ENCODE measurements around the gene RAC2. TPM values are rescaled to one million over a fixed set of nuclear protein-coding genes. Genes with fewer than 3 reads are reported as not detected.
A peak's percentile ranks its signal among the peaks of the same experiment; 100 is the strongest.
"Not testable (repeated sequence)": the region's sequence is repeated elsewhere in the genome, so short reads cannot be mapped to it uniquely, and the experiment has no call there.

RAC2 gene
- total RNA-seq, 2 donors from 2014 or later, result 655 to 769 TPM

DNA sequence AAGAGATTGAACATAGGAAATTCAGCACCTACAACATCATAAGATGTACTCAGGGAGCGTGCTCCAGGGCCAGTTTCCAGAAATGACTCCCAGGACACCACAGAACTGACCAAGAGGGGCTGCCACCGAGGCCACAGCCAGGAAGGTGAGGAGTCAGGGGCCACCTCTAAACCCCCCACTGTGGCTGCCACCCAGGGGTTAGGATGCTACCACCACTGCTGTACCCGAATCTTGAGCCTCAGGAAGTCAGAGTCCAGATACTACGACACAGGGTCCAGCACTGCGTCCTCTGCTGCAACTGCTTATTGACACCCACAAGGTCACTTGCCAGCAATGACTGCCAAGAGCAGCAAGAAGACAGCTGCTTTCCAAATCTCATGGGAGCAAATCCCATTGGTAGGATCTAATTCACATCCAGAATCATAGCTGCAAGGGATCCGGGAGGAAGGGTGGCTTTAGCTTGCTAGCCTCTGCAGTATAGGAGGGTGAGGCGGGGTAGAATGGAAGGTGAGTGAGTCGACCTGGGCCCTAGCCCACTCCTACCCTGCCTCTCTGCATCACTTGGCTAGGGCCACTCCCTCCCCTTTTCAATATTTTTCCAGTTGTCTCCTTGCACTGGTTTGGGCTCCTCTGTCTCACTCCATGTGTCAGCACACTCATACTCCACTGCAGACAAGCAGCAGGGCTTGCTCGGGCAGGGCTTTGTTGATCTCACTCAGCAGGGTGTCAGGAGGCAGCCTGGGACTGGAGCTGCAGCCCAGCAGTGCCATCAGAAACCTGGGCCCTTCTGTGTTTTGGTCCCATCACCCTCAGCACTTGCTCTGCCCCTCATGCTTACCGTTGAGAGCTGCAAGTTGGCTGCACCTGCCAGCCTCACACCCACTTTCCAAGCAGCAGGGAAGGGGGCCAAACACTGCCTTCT, 20.2 kb upstream of the RAC2 start:
- ATAC-seq (no peak), DNase-seq (ENCODE audit: low spot score in 2 of 2) (no peak)
- Mint-ChIP-seq H3K36me3 (peaks cover 0 to 9% of the 10 kb centered on the region in 2 donors), H3K27ac (no peak overlapping the region), H3K9me3 (peaks cover 0 to 4% of the 10 kb centered on the region in 2 donors)

DNA sequence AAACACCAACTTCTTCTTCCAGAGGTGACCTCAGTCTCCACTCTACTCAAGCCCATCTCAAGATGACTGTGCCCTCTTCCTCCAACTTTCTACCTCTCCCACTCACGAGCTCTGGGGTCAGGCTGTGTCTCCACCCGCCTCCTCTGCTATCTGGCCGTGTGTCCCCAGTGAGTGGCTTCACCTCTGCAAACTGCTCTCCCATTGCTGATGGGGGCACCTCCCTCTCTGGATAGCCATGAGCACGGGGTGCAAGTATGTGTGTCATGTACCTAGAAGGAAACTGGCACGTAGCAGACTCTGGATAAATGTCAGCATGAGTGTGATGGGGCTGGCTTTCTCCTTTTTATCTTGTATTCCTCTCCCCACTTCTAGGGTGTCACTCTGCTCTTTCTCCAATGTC, 18.3 kb upstream of the RAC2 start:
- peaks cover 0 to 4% of the 10 kb centered on the region in 2 donors for H3K9me3 Mint-ChIP-seq
- no peak overlapping the region for H3K27ac Mint-ChIP-seq
- DNase-seq (ENCODE audit: low spot score in 2 of 2), result no peak
- ATAC-seq, result no peak
- H3K36me3 Mint-ChIP-seq, result peaks cover 0 to 9% of the 10 kb centered on the region in 2 donors

GRCh38 chr22:37260901-37261336, 16.9 kb upstream of the RAC2 start:
- ATAC-seq (peak; percentile 79 to 85), DNase-seq (ENCODE audit: low spot score in 2 of 2) (peak in 1 of 2 donors; percentile 66)
- H3K27ac Mint-ChIP-seq, result no peak overlapping the region
- H3K9me3 Mint-ChIP-seq, result peaks cover 0 to 4% of the 10 kb centered on the region in 2 donors
- H3K36me3 Mint-ChIP-seq, result peaks cover 0 to 9% of the 10 kb centered on the region in 2 donors

- Mint-ChIP-seq H3K36me3 (peaks cover 0 to 9% of the 10 kb centered on the region in 2 donors), H3K9me3 (peaks cover 0 to 4% of the 10 kb centered on the region in 2 donors), H3K27ac (no peak overlapping the region)
- DNase-seq (ENCODE audit: low spot score in 2 of 2) (no peak), ATAC-seq (peak in 1 of 2 donors; percentile 17)
Observed at GRCh38 chr22:37260155-37260795, 16.2 kb upstream of the RAC2 start.

DNA sequence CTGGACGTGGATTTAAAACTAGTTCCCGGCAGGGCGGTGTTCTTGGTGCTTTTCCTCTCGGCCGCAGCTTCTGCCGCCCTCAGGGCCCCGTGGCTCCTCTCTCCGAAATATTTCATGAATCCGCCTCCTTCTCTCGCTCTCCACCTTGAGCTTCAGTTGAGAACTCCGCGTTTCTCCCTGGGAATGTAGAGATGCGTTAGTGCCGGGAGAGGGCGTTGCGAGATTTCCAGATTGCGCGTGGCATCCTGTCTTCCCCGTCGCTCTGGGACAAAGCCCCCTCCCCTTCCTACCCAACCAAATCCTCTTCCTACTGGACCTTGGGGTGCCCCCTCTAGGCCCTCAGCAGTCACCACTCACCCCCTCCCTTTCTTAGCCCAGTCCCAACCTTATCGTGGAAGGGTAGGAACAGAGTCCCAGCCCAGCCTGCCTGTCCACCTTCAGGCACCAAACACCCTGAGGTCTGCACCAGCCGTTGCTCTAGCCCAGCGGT, 15.5 kb upstream of the RAC2 start:
- peaks cover 0 to 4% of the 10 kb centered on the region in 2 donors for H3K36me3 Mint-ChIP-seq
- peaks cover 0 to 3% of the 10 kb centered on the region in 2 donors for H3K9me3 Mint-ChIP-seq
- ATAC-seq, result peak; percentile 30 to 32
- peak overlapping the region in 1 of 2 donors; percentile 69 for H3K27ac Mint-ChIP-seq
- no peak for DNase-seq (ENCODE audit: low spot score in 2 of 2)

DNA sequence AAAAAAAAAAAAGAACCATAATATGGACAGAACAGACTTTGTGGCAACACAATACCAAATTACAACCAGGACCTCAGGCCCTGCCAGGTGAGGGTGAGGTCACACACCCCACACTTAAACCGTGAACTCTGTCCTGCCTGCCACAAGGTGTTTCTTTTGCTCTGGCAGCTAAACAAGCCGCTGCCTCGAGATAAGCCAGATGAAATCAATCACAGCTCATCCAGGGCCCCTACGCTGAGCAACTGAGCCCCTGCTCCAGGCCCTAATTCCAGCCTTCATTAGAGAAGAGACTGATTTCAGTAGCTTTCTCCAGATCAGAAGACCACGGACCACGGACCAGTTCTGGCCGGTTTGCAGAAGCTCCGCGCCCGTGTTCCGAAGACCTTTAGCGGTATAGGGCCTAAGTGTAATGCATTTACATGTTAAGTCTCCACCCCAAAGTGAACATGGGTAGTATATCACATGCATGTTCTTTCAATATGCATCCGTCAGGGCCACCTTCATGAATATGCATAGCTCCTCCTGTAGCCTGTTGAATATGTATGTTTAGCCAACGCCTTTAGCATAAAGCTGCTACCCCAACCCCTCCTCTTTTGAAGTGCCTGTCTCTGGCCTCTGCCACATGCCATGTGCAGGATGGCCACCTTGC, 14.8 kb upstream of the RAC2 start:
- DNase-seq (ENCODE audit: low spot score in 2 of 2) (no peak), ATAC-seq (no peak)
- H3K9me3 Mint-ChIP-seq, result no peaks in the 10 kb centered on the region
- H3K36me3 Mint-ChIP-seq, result no peaks in the 10 kb centered on the region
- peak overlapping the region in 1 of 2 donors; percentile 86 for H3K27ac Mint-ChIP-seq

DNA sequence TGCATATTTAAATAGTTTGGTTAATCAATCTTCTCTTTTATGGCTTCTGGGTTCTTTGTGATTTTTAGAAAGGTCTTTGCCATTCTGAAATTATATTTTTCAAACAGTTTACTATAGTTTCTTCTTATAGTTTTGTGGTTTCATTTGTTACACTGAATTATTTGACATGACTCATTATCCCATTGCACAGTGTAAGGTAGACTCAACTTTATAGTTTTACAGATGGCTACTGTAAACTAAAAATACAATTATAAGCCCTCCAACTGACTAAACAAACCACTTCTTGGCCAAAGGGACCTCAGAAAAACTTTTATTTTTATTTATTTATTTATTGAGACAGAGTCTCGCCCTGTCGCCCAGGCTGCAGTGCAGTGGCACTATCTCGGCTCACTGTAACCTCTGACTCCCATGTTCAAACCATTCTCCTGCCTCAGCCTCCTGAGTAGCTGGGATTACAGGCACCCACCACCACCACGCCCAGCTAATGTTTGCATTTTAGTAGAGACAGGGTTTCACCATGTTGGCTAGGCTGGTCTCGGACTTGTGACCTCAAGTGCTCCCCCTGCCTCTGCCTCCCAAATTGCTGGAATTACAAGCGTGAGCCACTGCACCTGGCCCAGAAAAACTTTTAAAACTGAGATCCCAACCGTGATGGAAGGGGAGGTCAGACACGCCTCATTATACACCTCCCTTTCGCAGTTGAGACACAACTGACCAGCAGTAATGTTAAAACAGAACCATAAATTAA, 14.1 kb upstream of the RAC2 start:
- no peak for DNase-seq (ENCODE audit: low spot score in 2 of 2)
- ATAC-seq, result no peak
- no peaks in the 10 kb centered on the region for H3K36me3 Mint-ChIP-seq
- no peak overlapping the region for H3K27ac Mint-ChIP-seq
- no peaks in the 10 kb centered on the region for H3K9me3 Mint-ChIP-seq

DNA sequence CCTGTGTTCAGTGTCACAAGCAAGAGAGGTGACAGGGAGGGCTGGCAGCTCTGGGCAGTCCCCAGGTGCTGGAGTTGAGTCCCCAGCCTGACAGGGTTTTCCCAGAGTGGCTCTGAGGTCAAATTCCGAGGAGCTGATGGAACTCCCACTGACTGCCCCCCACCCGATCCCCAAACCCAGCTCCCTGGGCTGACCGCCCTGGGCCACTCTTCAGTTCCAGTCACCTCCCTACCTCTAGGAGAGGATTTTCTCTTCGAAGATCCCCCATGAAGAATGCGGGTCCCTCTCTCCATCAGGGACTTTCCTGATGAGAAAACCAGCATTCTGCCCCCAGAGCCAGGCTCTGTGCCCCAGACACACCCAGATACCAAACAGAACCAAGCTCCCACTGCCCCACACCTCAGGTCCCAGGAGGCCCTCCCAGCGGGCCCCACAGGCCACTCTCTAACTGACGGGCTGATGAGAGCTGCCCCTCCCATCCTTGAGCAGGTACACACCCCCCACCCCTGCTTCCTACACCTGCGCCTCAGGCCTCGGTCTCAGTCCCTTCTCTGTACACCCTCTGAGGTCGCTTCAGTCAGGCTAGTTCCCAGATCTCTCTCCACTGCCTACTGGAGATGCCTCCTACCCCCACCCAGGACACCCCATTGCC, 12.1 kb upstream of the RAC2 start:
- no peaks in the 10 kb centered on the region for H3K9me3 Mint-ChIP-seq

GRCh38 chr22:37255558-37256006, 11.5 kb upstream of the RAC2 start:
- ATAC-seq, result no peak
- H3K36me3 Mint-ChIP-seq, result no peaks in the 10 kb centered on the region
- no peaks in the 10 kb centered on the region for H3K9me3 Mint-ChIP-seq
- peak overlapping the region; percentile 83 to 84 for H3K27ac Mint-ChIP-seq
- DNase-seq (ENCODE audit: low spot score in 2 of 2), result no peak

More for the DNA sequence above, 12.1 kb upstream of the RAC2 start:
- DNase-seq (ENCODE audit: low spot score in 2 of 2) (no peak), ATAC-seq (no peak)
- peak overlapping the region; percentile 9 to 83 for H3K27ac Mint-ChIP-seq
- H3K36me3 Mint-ChIP-seq, result no peaks in the 10 kb centered on the region

DNA sequence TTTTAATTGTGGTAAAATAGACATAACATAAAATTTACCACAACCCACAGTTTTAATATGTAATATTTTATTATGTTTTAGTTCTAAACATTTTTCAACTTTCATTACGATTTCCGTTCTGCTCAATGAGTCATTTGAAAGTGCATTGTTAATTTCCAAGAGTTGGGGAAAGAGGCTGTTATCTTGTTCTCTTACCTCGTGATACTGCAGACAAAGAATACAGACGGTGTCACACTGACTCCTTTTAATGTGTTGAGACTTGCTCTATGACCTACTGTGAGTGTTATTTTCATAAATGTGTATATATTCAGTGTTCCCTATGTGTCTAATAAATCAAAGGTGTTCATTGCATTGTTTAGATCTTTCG, 10.8 kb upstream of the RAC2 start:
- peak overlapping the region in 1 of 2 donors; percentile 83 for H3K27ac Mint-ChIP-seq
- ATAC-seq, result peak; percentile 48 to 66

DNA sequence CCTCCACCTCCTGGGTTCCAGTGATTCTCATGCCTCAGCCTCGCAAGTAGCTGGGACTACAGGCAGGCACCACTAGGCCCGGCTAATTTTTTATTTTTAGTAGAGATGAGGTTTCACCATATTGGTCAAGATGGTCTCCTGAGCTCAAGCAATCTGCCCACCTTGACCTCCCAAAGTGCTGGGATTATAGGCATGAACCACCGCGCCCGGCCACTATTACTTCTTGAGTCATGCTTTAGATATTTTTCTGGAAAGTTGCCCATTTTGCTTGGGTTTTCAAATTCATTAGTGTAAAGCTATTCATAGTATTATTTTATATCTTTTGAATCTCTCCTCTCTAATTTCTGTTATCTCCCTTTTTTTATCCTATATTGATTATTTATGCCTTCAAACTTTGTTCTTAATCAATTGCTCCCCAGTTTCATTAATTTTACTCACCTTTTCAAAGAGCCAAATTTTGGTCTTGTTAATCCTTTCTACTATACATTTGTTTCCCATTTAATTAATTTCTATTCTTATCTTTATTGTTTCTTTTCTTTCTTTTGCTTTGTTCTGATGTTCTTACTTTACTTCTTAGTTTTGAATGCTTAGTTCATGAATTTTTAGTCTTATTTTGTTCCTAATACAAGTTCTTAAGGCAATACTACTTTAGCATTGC, 10.3 kb upstream of the RAC2 start:
- no peaks in the 10 kb centered on the region for H3K9me3 Mint-ChIP-seq
- H3K36me3 Mint-ChIP-seq, result no peaks in the 10 kb centered on the region
- no peak overlapping the region for H3K27ac Mint-ChIP-seq
- ATAC-seq, result no peak
- DNase-seq (ENCODE audit: low spot score in 2 of 2), result no peak

More for the DNA sequence above, 10.8 kb upstream of the RAC2 start:
- Mint-ChIP-seq H3K36me3 (no peaks in the 10 kb centered on the region), H3K9me3 (no peaks in the 10 kb centered on the region)
- DNase-seq (ENCODE audit: low spot score in 2 of 2), result no peak

DNA sequence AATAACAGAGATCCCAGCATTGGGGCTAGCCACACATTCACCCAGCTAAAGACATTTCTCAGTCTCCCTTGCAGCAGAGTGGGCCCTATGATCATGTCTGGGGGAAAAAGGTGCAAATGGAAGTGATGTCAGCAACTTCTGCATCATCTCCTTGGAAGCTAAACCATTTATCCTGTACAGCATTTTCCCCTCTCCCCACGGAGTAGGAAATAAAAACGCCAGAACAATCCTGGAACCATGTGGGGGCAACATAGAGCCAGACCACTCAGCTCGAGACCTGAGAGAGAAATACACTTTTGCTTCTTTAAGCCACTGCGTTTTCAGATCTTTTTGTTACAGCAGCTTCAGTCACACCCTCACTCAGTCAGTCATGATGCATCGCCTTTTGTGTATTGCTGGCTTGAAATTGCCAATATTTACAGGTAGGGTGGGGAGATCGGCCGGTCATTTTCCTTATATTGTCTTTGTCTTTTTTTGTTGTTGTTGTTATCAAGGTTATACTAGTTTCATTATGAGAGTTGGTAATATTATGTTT, 9.1 kb upstream of the RAC2 start:
- Mint-ChIP-seq H3K36me3 (no peaks in the 10 kb centered on the region), H3K27ac (no peak overlapping the region), H3K9me3 (no peaks in the 10 kb centered on the region)
- DNase-seq (ENCODE audit: low spot score in 2 of 2) (no peak), ATAC-seq (no peak)

- ATAC-seq; DNase-seq (ENCODE audit: low spot score in 2 of 2); H3K36me3 Mint-ChIP-seq; H3K9me3 Mint-ChIP-seq; H3K27ac Mint-ChIP-seq: not testable (repeated sequence)
Observed at GRCh38 chr22:37251836-37252235, 7.8 kb upstream of the RAC2 start.

DNA sequence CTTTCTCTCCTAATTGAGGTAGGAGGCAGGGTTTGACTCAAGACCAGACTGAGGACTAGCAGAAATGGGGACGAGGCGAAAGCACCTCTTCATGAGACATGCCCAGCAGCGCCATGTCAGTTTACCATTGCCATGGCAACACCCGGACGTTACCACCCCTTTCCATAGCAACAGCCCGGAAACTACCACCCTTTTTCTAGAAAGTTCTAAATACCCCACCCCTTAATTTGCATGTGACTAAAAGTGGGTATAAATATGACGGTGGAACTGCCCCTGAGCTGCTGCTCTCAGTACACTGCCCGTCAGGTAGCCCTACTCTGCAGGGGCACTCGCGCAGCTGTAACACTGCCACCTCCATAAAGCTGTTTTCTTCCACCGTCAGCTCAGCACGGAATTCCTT, 5.9 kb upstream of the RAC2 start:
- DNase-seq (ENCODE audit: low spot score in 2 of 2), result no peak
- Mint-ChIP-seq H3K27ac (no peak overlapping the region), H3K9me3 (no peaks in the 10 kb centered on the region), H3K36me3 (no peaks in the 10 kb centered on the region)
- no peak for ATAC-seq

- no peaks in the 10 kb centered on the region for H3K9me3 Mint-ChIP-seq
Observed at GRCh38 chr22:37248251-37248650, 4.2 kb upstream of the RAC2 start.

More at GRCh38 chr22:37248251-37248650, 4.2 kb upstream of the RAC2 start:
- ATAC-seq (peak in 1 of 2 donors; percentile 2), DNase-seq (ENCODE audit: low spot score in 2 of 2) (no peak)
- Mint-ChIP-seq H3K36me3 (peaks cover 6% of the 10 kb centered on the region in 2 donors), H3K27ac (peak overlapping the region in 1 of 2 donors; percentile 46)
